Neural progenitor cell (in vitro differentiated cells): ENCODE results near the gene ITGB3. TPM values are rescaled to one million over a fixed set of nuclear protein-coding genes. Genes with fewer than 3 reads are reported as not detected.
A peak's percentile ranks its signal among the peaks of the same experiment; 100 is the strongest.

Source experiments
- DNase-seq: peaks from one replicate; pipeline ENCODE4 v3.0.0-alpha.2; 2016; ENCODE audit warnings: low spot score
- H2AFZ ChIP-seq: fragments of 200-600 bp; sonication (generic); replicated peaks from 2 replicates; pipeline ENCODE4 v1.6.1; 2016; ENCODE audit warnings: antibody characterized with exemption
- H3F3A ChIP-seq: fragments of 200-600 bp; sonication (generic); 2 replicates; pipeline ENCODE4 v1.6.1; 2016; ENCODE audit warnings: antibody characterized with exemption, low read depth
- H3K27ac ChIP-seq: fragments of 200-600 bp; sonication (generic); 2 replicates; pipeline ENCODE4 v1.5.1; 2016; ENCODE audit warnings: mild to moderate bottlenecking
- H3K27me3 ChIP-seq: fragments of 200-600 bp; sonication (generic); 2 replicates; pipeline ENCODE4 v1.6.1; 2016; ENCODE audit warnings: mild to moderate bottlenecking, moderate library complexity
- H3K36me3 ChIP-seq: fragments of 200-600 bp; sonication (generic); 2 replicates; pipeline ENCODE4 v1.5.1; 2016
- H3K4me1 ChIP-seq: fragments of 200-600 bp; sonication (generic); 2 replicates; pipeline ENCODE4 v1.6.1; 2016; ENCODE audit warnings: mixed run types
- H3K4me2 ChIP-seq: fragments of 200-600 bp; sonication (generic); 2 replicates; pipeline ENCODE4 v1.6.1; 2016
- H3K4me3 ChIP-seq: fragments of 200-600 bp; sonication (generic); 2 replicates; pipeline ENCODE4 v1.5.1; 2016
- H3K79me2 ChIP-seq: fragments of 200-600 bp; sonication (generic); 2 replicates; pipeline ENCODE4 v1.6.1; 2016; ENCODE audit warnings: low read depth
- H3K9ac ChIP-seq: fragments of 200-600 bp; sonication (generic); 2 replicates; pipeline ENCODE4 v1.6.1; 2016
- H3K9me3 ChIP-seq: fragments of 200-600 bp; sonication (generic); 2 replicates; pipeline ENCODE4 v1.5.1; 2016; ENCODE audit warnings: low read depth
- H4K20me1 ChIP-seq: fragments of 200-600 bp; sonication (generic); 2 replicates; pipeline ENCODE4 v1.6.1; 2016; ENCODE audit warnings: low read depth
- H3K27ac Mint-ChIP-seq: 3 replicates; pipeline ENCODE4 v1.8.0; 2021; ENCODE audit warnings: mixed read lengths
- H3K27me3 Mint-ChIP-seq: 2 replicates; pipeline ENCODE4 v1.8.0; 2022; ENCODE audit warnings: low read depth, mild to moderate bottlenecking, inconsistent platforms, moderate library complexity, mixed read lengths; ENCODE audit not compliant: insufficient read depth
- H3K36me3 Mint-ChIP-seq: 3 replicates; pipeline ENCODE4 v1.8.0; 2021; ENCODE audit warnings: mixed read lengths
- H3K4me1 Mint-ChIP-seq: 3 replicates; pipeline ENCODE4 v1.8.0; 2021; ENCODE audit warnings: mixed read lengths
- H3K4me3 Mint-ChIP-seq: 3 replicates; pipeline ENCODE4 v1.8.0; 2021; ENCODE audit warnings: mild to moderate bottlenecking, moderate library complexity, mixed read lengths
- H3K9me3 Mint-ChIP-seq: 3 replicates; pipeline ENCODE4 v1.8.0; 2020; ENCODE audit warnings: mixed read lengths
- CTCF ChIP-seq: fragments of 200-600 bp; sonication (generic); IDR thresholded peaks from 2 replicates; pipeline ENCODE4 v1.5.1; 2017; ENCODE audit warnings: antibody characterized with exemption, mild to moderate bottlenecking
- EZH2 ChIP-seq: fragments of 200-600 bp; sonication (generic); IDR thresholded peaks from 2 replicates; pipeline ENCODE4 v1.6.1; 2017; ENCODE audit warnings: antibody characterized with exemption, mild to moderate bottlenecking, moderate library complexity
- EZH2phosphoT487 ChIP-seq: fragments of 200-600 bp; sonication (generic); IDR thresholded peaks from 2 replicates; pipeline ENCODE4 v1.6.1; 2017; ENCODE audit warnings: antibody characterized with exemption
- total RNA-seq: library from RNA; depleted of rRNA; stranded (reverse); fragments of >200 nt; gene quantifications from 2 replicates; pipeline ENCODE4 v1.2.3, GENCODE V29; 2015; ENCODE audit warnings: low replicate concordance

The ITGB3 gene
- total RNA-seq, 1 donor from 2014 or later: 0.47 TPM

GRCh38 chr17:47300718-47301117 is 47.1 kb downstream of the ITGB3 start:
- peaks cover 12% of the 10 kb centered on the region for H3K27me3 Mint-ChIP-seq
- H3K27me3 ChIP-seq: no peaks in the 10 kb centered on the region
- no peak overlapping the region for H3K27ac ChIP-seq
- no peak overlapping the region for H3K9ac ChIP-seq
- no peaks in the 10 kb centered on the region for H3K36me3 Mint-ChIP-seq
- no peaks in the 10 kb centered on the region for H3F3A ChIP-seq
- H3K4me3 ChIP-seq: no peak overlapping the region
- H3K4me1 Mint-ChIP-seq: peaks cover 4% of the 10 kb centered on the region
- no peak for DNase-seq
- H3K79me2 ChIP-seq: no peaks in the 10 kb centered on the region
- no peak overlapping the region for H2AFZ ChIP-seq
- no peaks in the 10 kb centered on the region for H3K36me3 ChIP-seq
- no peaks in the 10 kb centered on the region for H3K9me3 Mint-ChIP-seq
- H3K4me3 Mint-ChIP-seq: no peak overlapping the region
- H3K9me3 ChIP-seq: no peaks in the 10 kb centered on the region
- H3K27ac Mint-ChIP-seq: no peak overlapping the region
- H4K20me1 ChIP-seq: no peaks in the 10 kb centered on the region
- TF ChIP-seq EZH2phosphoT487: no peak
- TF ChIP-seq EZH2: no peak
- TF ChIP-seq CTCF: no peak
- no peak overlapping the region for H3K4me2 ChIP-seq
- H3K4me1 ChIP-seq: peaks cover 4% of the 10 kb centered on the region

- Mint-ChIP-seq H3K9me3 (no peaks in the 10 kb centered on the region), H3K4me1 (no peaks in the 10 kb centered on the region), H3K27ac (peak overlapping the region; percentile 6), H3K4me3 (no peak overlapping the region), H3K36me3 (no peaks in the 10 kb centered on the region), H3K27me3 (peaks cover 13% of the 10 kb centered on the region)
- H3K4me3 ChIP-seq: no peak overlapping the region
- H3K4me2 ChIP-seq: no peak overlapping the region
- H3K27me3 ChIP-seq: no peaks in the 10 kb centered on the region
- no peaks in the 10 kb centered on the region for H4K20me1 ChIP-seq
- TF ChIP-seq CTCF: no peak
- TF ChIP-seq EZH2phosphoT487: no peak
- no peak for TF ChIP-seq EZH2
- no peak for DNase-seq
- H3K9me3 ChIP-seq: no peaks in the 10 kb centered on the region
- no peaks in the 10 kb centered on the region for H3F3A ChIP-seq
- no peaks in the 10 kb centered on the region for H3K79me2 ChIP-seq
- no peaks in the 10 kb centered on the region for H3K36me3 ChIP-seq
- H3K9ac ChIP-seq: no peak overlapping the region
- no peak overlapping the region for H2AFZ ChIP-seq
- H3K4me1 ChIP-seq: no peaks in the 10 kb centered on the region
- no peak overlapping the region for H3K27ac ChIP-seq
These were observed 47.5 kb downstream of the ITGB3 start for GRCh38 chr17:47301161-47301560.

- H3K9me3 Mint-ChIP-seq: no peaks in the 10 kb centered on the region
- H4K20me1 ChIP-seq: no peaks in the 10 kb centered on the region
- no peak overlapping the region for H3K4me2 ChIP-seq
- no peak overlapping the region for H3K27ac Mint-ChIP-seq
- H3K27me3 Mint-ChIP-seq: peaks cover 14% of the 10 kb centered on the region
- no peaks in the 10 kb centered on the region for H3K27me3 ChIP-seq
- H3K79me2 ChIP-seq: no peaks in the 10 kb centered on the region
- no peaks in the 10 kb centered on the region for H3K36me3 ChIP-seq
- H3K27ac ChIP-seq: no peak overlapping the region
- H3K4me3 Mint-ChIP-seq: no peak overlapping the region
- no peak for DNase-seq
- H3K4me1 Mint-ChIP-seq: no peaks in the 10 kb centered on the region
- H2AFZ ChIP-seq: no peak overlapping the region
- H3K9me3 ChIP-seq: no peaks in the 10 kb centered on the region
- no peak overlapping the region for H3K9ac ChIP-seq
- H3F3A ChIP-seq: no peaks in the 10 kb centered on the region
- no peaks in the 10 kb centered on the region for H3K4me1 ChIP-seq
- H3K4me3 ChIP-seq: no peak overlapping the region
- no peaks in the 10 kb centered on the region for H3K36me3 Mint-ChIP-seq
- TF ChIP-seq CTCF: no peak
These were observed 48.2 kb downstream of the ITGB3 start for GRCh38 chr17:47301831-47302230.

GRCh38 chr17:47304186-47304585 is 50.6 kb downstream of the ITGB3 start:
- TF ChIP-seq EZH2phosphoT487: no peak
- Histone ChIP-seq H3K27me3 (no peaks in the 10 kb centered on the region), H3K4me1 (no peaks in the 10 kb centered on the region), H3K79me2 (no peaks in the 10 kb centered on the region), H3K4me3 (no peak overlapping the region), H3K36me3 (no peaks in the 10 kb centered on the region), H4K20me1 (no peaks in the 10 kb centered on the region), H2AFZ (no peak overlapping the region), H3F3A (no peaks in the 10 kb centered on the region), H3K27ac (no peak overlapping the region), H3K9ac (no peak overlapping the region), H3K4me2 (no peak overlapping the region), H3K9me3 (no peaks in the 10 kb centered on the region)
- H3K27me3 Mint-ChIP-seq: peaks cover 14% of the 10 kb centered on the region
- DNase-seq: no peak
- no peaks in the 10 kb centered on the region for H3K36me3 Mint-ChIP-seq
- no peaks in the 10 kb centered on the region for H3K9me3 Mint-ChIP-seq
- H3K4me3 Mint-ChIP-seq: no peak overlapping the region
- no peaks in the 10 kb centered on the region for H3K4me1 Mint-ChIP-seq
- H3K27ac Mint-ChIP-seq: no peak overlapping the region
